Ascending aorta (tissue), 2 donors: ENCODE results near the gene CDYL. TPM values are rescaled to one million over a fixed set of nuclear protein-coding genes. Genes with fewer than 3 reads are reported as not detected.

ENCODE experiments used
- DNase-seq, 2 donors: peaks; one replicate each; pipeline ENCODE4 v3.0.0-alpha.2; 2019; ENCODE audit warnings: low spot score in 2 of 2
- H3K27ac ChIP-seq, 2 donors: fragments of 200-600 bp; sonication (generic); one replicate each; pipeline ENCODE4 v1.5.1; 2016 to 2017; ENCODE audit warnings: mild to moderate bottlenecking in 1 of 2
- H3K27me3 ChIP-seq: fragments of 200-600 bp; sonication (generic); one replicate; pipeline ENCODE4 v1.5.1; 2017
- H3K36me3 ChIP-seq, 2 donors: fragments of 200-600 bp; sonication (generic); one replicate each; pipeline ENCODE4 v1.5.1; 2016
- H3K4me1 ChIP-seq, 2 donors: fragments of 200-600 bp; sonication (generic); one replicate each; pipeline ENCODE4 v1.5.1; 2016 to 2017; ENCODE audit warnings: mild to moderate bottlenecking in 1 of 2
- H3K4me3 ChIP-seq, 2 donors: fragments of 200-600 bp; sonication (generic); one replicate each; pipeline ENCODE4 v1.5.1; 2016 to 2017; ENCODE audit warnings: mild to moderate bottlenecking in 1 of 2
- H3K9me3 ChIP-seq, 2 donors: fragments of 200-600 bp; sonication (generic); one replicate each; pipeline ENCODE4 v1.5.1; 2016
- intact Hi-C: fragments of 100-400 bp; cut with DNase I; formaldehyde crosslinking; loops from one replicate; pipeline ENCODE4 v1.15.1; 2023
- total RNA-seq: library from RNA; depleted of rRNA; stranded (reverse); fragments of >200 nt; gene quantifications from one replicate; pipeline ENCODE4 v1.1.0, GENCODE V29; 2016
- TF ChIP-seq, protein P1 (sequence below), 3 experiments: fragments of 200-600 bp in 2 of 3; fragments of 450-650 bp in 1 of 3; sonication (generic) in 2 of 3; IDR thresholded peaks; one replicate each; pipeline ENCODE4 v1.5.1; 2016 to 2019; ENCODE audit warnings: antibody characterized with exemption in 3 of 3, mild to moderate bottlenecking in 1 of 3, moderate library complexity in 1 of 3

Gene CDYL
- total RNA-seq, 1 donor from 2014 or later: 73.7 TPM

DNA sequence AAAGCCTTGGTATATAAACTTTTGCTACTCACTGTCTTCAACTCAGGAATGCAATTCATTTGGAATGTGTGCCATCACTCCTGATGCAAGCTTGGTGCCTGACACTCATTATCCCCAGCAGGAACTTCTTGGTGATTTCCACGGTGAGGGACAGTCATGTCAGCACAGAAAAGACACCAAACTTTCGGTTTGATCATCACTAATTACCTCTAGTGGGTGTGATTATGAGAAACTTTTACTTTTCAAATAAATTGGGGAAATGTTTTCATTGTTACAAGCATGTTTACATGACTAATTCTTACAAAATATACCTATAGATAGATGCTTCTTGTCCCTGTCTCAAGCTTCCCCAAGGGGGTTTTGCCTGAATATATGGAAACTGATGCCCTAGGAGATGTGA lies 186.7 kb downstream of the CDYL start:
- H3K27ac ChIP-seq: no peak overlapping the region
- H3K4me1 ChIP-seq: no peaks in the 10 kb centered on the region
- no peaks in the 10 kb centered on the region for H3K27me3 ChIP-seq
- intact Hi-C loops: no loop called here
- TF ChIP-seq, protein P1, sequence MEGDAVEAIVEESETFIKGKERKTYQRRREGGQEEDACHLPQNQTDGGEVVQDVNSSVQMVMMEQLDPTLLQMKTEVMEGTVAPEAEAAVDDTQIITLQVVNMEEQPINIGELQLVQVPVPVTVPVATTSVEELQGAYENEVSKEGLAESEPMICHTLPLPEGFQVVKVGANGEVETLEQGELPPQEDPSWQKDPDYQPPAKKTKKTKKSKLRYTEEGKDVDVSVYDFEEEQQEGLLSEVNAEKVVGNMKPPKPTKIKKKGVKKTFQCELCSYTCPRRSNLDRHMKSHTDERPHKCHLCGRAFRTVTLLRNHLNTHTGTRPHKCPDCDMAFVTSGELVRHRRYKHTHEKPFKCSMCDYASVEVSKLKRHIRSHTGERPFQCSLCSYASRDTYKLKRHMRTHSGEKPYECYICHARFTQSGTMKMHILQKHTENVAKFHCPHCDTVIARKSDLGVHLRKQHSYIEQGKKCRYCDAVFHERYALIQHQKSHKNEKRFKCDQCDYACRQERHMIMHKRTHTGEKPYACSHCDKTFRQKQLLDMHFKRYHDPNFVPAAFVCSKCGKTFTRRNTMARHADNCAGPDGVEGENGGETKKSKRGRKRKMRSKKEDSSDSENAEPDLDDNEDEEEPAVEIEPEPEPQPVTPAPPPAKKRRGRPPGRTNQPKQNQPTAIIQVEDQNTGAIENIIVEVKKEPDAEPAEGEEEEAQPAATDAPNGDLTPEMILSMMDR (IDR thresholded peaks at IDR 0.05): no peak
- no peaks in the 10 kb centered on the region for H3K36me3 ChIP-seq
- no peak overlapping the region for H3K4me3 ChIP-seq
- DNase-seq: no peak
- no peaks in the 10 kb centered on the region for H3K9me3 ChIP-seq

DNA sequence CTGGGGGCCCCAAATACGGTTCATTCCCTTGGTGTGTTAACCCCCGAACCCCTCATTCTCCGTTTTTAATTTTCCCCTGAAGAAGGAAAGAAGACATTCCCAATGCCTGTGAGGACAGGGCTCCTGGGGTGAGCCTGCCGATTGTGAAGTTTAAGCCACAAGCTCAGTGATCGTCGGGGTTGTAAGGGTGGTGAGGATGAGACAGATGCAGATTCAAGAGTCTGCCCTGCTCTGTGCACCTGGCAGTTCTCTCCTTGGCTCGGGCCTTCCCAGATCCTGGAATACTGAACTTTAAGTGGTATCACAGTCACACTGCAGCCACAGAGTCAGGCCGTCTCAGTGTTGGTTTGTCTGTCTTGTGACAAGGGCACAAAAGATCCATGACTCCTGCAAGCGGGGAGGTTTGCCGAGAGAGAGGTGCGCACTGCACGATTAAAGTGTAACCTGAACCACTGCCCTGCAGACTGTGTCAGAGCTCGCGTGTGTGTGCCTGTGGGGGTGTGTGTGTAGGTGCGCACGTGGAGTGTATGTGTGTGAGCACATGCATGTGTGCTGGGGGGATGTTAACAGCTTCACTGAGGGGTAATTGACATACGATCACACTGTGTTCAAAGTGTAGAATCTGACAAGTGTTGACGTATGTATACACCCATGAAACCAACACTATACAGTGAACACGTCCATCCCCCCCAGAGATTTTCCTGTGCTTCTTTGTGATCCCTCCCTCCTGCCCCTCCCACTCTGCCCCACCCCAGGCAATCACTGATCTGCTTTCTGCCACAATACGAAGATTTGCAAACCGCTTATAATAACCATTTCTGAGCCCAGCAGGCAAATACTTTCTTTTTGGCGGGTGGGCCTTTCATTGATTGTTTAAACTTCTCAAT lies 188.7 kb downstream of the CDYL start:
- intact Hi-C loops: no loop called here
- no peak overlapping the region for H3K27ac ChIP-seq
- H3K36me3 ChIP-seq: no peaks in the 10 kb centered on the region
- H3K27me3 ChIP-seq: no peaks in the 10 kb centered on the region
- no peaks in the 10 kb centered on the region for H3K9me3 ChIP-seq
- no peak overlapping the region for H3K4me3 ChIP-seq
- no peak for DNase-seq
- H3K4me1 ChIP-seq: no peaks in the 10 kb centered on the region
- TF ChIP-seq, protein P1 (IDR thresholded peaks at IDR 0.05): no peak

DNA sequence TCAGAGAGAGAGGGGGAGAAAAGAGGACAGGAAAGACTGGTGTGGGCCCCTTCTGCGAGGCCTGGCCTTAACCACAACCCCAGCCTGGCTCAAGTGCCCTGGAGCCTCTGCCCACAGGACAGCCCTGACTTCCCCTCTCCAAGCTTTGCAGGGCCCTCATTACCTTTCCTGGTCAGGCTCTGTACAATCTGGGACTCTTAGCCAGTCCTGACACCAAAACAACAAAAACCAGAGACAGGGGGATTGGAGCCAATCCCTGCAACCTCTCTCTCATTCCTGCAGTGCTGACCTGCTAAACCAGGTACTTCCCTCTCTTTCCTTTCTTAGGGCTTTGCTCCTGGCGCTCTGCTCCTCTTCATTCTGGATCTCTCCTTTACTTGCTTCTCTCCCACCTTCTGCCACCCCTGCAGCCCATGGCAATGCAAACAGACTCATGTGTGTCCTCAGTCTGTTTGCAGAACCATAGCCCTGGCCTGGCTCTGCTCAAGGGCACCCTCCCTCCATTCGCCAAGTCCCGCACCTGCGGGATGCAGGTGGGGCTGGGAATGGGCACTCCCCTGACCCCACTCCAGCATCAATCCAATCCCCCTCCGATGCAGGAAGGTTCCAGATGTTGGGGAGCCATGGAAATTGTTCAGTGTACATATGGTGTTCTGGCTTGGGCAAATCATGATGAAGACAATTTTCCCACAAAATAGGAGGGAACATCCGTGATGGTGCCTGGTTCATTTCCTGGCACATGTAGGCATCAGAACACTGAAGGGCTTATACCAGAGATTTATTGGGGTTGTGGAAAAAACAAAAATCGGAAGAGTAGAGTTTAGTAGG lies 189.6 kb downstream of the CDYL start:
- Histone ChIP-seq H3K27ac (no peak overlapping the region), H3K36me3 (no peaks in the 10 kb centered on the region), H3K27me3 (no peaks in the 10 kb centered on the region), H3K4me1 (no peaks in the 10 kb centered on the region), H3K9me3 (no peaks in the 10 kb centered on the region), H3K4me3 (no peak overlapping the region)
- TF ChIP-seq, protein P1 (IDR thresholded peaks at IDR 0.05): no peak
- DNase-seq: no peak
- intact Hi-C loops: no loop called here

DNA sequence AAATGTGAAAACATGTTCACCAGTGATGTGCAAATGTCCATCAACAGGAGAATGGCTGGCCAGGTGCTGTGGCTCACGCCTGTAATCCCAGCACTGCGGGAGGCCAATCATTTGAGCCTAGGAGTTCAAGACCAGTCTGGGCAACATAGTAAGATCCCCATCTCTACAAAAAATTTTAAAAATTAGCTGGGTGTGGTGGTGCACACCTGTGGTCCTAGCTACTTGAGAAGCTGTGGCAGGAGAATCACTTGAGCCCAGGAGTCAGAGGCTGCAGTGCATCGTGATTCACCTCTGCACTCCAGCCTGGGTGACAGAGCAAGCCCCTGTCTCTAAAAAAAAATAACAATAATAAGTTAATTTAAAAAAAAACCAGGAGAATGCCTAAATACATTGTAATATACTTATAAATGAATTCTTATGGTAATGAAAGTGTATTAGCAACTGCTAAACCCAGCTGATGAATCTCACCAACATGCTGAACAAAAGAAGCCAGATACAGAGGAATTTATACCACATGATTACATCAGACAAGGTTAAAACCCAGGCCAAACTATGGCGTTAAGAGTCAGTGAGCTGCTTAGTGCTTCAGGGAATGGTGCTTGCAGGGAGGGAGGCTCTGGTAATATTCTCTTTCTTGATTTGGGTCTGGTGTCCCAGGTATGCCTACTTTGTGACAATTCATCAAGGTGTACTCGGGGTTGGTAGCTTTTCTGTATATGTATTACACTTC lies 191.3 kb downstream of the CDYL start:
- intact Hi-C loops: no loop called here
- DNase-seq: no peak
- no peak overlapping the region for H3K27ac ChIP-seq

More for the DNA sequence above, 191.3 kb downstream of the CDYL start:
- no peaks in the 10 kb centered on the region for H3K36me3 ChIP-seq
- H3K4me1 ChIP-seq: no peaks in the 10 kb centered on the region
- H3K27me3 ChIP-seq: no peaks in the 10 kb centered on the region
- TF ChIP-seq, protein P1 (IDR thresholded peaks at IDR 0.05): no peak
- H3K9me3 ChIP-seq: no peaks in the 10 kb centered on the region
- no peak overlapping the region for H3K4me3 ChIP-seq
